Endometrial microvascular endothelial cells (primary cell): ENCODE measurements around the gene CD209. TPM values are rescaled to one million over a fixed set of nuclear protein-coding genes. Genes with fewer than 3 reads are reported as not detected.
"Not testable (repeated sequence)": the region's sequence is repeated elsewhere in the genome, so short reads cannot be mapped to it uniquely, and the experiment has no call there.

Experiments
- in situ Hi-C: cut with HindIII; loops from 2 replicates; pipeline ENCODE4 v1.10.0; 2017; ENCODE audit warnings: low sequenced_read_pairs, low pct_unique_long_range_greater_than_20kb; ENCODE audit errors: inconsistent ontology term
- total RNA-seq: library from RNA; depleted of rRNA; stranded (reverse); fragments of >200 nt; gene quantifications from one replicate; pipeline ENCODE4 v1.2.3, GENCODE V29; 2015; ENCODE audit errors: inconsistent ontology term

Gene CD209
- not detected for total RNA-seq

- in situ Hi-C loops, result no loop called here
Observed at GRCh38 chr19:7746903-7747884, at the start of gene CD209. CD209 (minus strand) TSS chr19:7747534; CDS start chr19:7747511, 23 bp downstream.

DNA sequence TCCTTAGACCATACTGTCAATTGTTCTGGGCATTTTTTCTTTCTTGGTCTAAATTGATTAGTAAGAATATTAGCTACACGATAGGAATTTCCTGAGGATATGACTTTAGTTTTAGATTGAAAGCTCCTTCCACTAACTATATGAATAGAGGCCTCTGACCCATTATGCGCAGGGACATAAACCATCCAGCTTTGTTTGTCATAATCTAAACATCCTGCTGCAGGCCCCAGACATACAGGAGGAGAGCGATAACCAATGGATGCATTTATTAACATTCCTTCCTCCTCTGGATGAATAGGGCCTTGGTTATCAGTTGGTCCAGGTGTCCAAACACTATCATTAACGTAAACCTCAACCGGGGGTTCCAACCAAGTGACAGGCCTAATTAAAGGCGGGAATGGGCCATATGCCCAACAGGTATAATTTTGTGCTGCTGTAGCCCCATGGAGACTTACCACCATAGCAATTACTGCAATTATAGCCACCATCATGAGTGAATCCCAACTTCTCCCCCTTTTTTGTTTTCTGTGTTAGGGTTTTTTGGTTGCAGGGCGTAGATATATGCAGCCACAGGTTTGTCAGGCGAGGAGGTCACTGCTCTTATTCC is 48.3 kb upstream of the CD209 start:
- in situ Hi-C loops, result no loop called here

- in situ Hi-C loops, result no loop called here
Observed at GRCh38 chr19:7793493-7793892, 46.2 kb upstream of the CD209 start.

GRCh38 chr19:7792701-7793100 is 45.4 kb upstream of the CD209 start:
- in situ Hi-C loops, result not testable (repeated sequence)

GRCh38 chr19:7792281-7792680 is 44.9 kb upstream of the CD209 start:
- in situ Hi-C loops, result no loop called here

GRCh38 chr19:7790416-7790815 is 43.1 kb upstream of the CD209 start:
- in situ Hi-C loops, result no loop called here

DNA sequence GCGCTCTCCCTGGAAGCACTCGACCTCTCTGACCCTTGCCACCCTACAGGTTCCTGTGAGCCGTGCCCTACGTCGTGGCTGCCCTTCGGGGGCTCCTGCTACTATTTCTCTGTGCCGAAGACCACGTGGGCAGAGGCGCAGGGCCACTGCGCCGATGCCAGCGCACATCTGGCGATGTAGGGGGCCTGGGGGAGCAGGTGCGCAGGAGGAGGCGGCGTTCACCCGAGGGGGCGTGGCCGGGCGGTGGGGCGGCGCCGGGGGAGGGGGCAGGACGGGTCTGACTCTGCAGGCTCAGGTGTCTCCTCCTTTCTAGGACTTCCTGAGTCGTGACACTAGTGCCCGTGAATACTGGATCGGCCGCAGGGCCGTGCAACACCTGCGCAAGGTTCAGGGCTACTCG is 42.1 kb upstream of the CD209 start:
- in situ Hi-C loops, result no loop called here

GRCh38 chr19:7788933-7789323 is 41.6 kb upstream of the CD209 start:
- in situ Hi-C loops, result no loop called here

- in situ Hi-C loops, result no loop called here
Observed at GRCh38 chr19:7788178-7788932, 41.0 kb upstream of the CD209 start.

GRCh38 chr19:7787602-7788177 is 40.4 kb upstream of the CD209 start:
- in situ Hi-C loops, result no loop called here

DNA sequence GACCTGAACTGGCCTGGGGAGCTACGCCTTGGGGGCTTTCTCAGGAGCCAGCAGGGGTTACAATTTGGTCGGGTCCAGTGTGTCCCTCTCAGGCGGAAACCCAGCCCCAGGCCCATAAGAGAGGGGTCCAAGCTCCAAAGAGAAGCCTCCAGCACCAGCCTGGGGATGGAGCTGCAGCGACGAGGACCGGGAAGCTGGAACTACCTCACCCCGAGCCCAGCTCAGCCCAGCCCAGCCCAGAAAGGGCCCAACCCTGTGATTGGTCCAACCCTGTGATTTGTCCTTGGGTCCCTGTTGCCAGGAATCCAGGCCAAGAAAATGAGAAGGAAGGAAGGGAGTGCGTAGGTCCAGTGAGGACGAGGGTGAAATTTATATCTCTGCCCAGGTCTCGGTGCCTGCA is 39.8 kb upstream of the CD209 start:
- in situ Hi-C loops, result no loop called here

GRCh38 chr19:7784856-7785255 is 37.5 kb upstream of the CD209 start:
- in situ Hi-C loops, result no loop called here

DNA sequence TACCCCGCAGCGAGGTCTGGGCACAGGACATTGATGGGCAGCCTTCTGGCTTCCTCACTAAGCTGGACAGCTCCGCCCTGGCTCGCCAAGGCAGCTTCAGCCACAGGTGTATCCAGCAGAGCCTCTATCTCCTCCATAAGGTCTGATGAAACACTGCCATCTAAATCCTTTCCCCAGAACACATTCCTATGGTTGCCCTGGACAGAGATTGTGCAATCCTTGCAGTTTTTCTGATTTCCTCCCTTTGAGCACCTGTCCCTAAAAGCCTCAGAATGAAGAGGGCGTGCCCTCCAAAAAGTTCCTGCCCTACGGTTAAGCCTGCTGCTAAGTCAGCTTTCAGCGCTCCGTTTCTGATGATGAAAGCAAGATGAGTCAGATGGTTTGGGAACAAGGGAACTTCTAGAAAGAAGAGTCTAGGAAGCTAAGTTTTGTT is 36.7 kb upstream of the CD209 start:
- in situ Hi-C loops, result no loop called here

GRCh38 chr19:7781157-7781556 is 33.8 kb upstream of the CD209 start:
- in situ Hi-C loops, result no loop called here

DNA sequence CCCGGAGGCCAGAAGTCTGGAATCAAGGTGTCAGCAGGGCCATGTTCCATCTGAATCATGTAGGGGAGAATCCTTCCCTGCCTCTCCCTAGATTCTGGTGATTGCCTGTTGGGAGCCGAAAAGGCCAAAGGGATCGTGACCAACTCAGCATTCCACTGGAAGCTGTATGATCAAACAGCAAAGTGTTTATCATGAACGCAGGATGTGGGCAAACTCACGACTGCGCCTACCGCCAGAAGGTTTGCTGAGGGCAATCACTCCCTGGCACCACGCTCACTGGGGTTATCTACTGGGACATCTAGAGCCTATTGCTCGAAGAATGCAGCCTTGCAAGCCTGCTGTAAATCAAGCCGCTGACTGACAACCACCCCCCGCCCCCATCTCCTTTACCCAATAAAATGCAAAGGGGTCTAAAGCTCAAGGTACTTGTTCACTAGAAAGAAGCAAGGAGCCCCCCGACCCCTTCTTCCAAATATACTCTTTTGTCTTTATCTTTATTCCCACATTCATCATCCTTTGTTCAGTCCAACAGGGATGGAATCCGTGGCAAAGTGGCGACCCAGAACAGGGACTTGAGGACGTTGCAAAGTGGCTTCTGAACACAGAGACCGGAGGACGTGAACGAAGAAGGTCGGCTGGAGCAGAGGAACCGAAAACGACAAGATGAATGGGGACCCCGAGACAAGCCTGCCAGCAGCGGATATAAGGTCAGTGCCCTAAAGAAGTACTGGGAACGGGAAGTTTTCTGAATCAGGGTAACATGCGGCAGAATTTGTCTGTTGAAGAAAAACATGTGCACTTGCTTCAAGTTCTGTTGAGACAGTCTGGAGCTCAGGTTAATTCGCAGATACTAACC is 32.5 kb upstream of the CD209 start:
- in situ Hi-C loops, result no loop called here

DNA sequence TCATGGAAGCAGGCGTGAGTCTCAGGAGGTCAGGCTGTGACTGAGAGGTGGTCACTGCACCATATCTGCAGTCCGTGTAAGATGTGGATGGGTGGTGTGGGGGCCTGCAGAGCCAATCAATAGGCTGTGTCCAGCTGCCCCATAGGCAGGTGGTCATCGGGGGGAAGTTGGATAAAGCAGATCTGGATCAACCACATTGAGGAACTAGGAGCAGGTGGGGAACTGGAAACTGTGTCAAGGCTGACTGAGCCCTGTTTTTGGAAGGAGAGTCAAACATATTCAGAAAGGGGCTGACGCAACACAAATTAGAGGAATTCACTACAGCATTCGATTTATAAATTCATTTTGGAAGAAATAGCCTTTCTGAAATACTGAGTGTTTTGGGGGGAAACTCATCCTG is 30.7 kb upstream of the CD209 start:
- in situ Hi-C loops, result no loop called here

DNA sequence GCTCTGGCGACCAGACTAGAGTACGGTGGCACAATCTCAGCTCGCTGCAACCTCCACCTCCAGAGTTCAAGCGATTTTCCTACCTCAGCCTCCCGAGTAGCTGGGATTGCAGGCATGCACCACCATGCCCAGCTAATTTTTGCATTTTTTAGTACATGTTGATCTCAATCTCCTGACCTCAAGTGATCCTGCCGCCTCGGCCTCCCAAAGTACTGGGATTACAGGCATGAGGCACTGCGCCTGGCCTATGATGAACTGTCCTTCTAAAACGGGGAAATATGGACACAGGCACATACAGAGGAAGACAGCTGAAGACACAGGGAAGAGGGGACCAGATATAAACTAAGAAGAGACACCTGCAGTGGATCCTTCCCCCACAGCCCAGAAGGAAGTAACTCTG is 28.4 kb upstream of the CD209 start:
- in situ Hi-C loops, result no loop called here

- in situ Hi-C loops, result no loop called here
Observed at GRCh38 chr19:7773841-7774240, 26.5 kb upstream of the CD209 start.
